Trophoblast cell (in vitro differentiated cells and primary cell): ENCODE results near the gene PDIA6.
A peak's percentile ranks its signal among the peaks of the same experiment; 100 is the strongest.

Experiments
- DNase-seq, 2 donors: peaks; one replicate each; pipeline ENCODE4 v3.0.0-alpha.2; 2016
- H2AFZ ChIP-seq: 2 replicates; pipeline ENCODE4 v1.6.1; 2013; ENCODE audit warnings: low read length, moderate library complexity, mild to moderate bottlenecking; ENCODE audit not compliant: insufficient read depth, poor library complexity
- H2AK5ac ChIP-seq: 2 replicates; pipeline ENCODE4 v1.6.1; 2013; ENCODE audit warnings: mild to moderate bottlenecking, low read length
- H2BK120ac ChIP-seq: 2 replicates; pipeline ENCODE4 v1.6.1; 2013; ENCODE audit warnings: low read length, mild to moderate bottlenecking, moderate library complexity; ENCODE audit not compliant: insufficient read depth, poor library complexity
- H2BK12ac ChIP-seq: 2 replicates; pipeline ENCODE4 v1.6.1; 2013; ENCODE audit warnings: mild to moderate bottlenecking, low read length, moderate library complexity
- H2BK5ac ChIP-seq: 2 replicates; pipeline ENCODE4 v1.6.1; 2013; ENCODE audit warnings: low read length, low read depth, moderate library complexity, mild to moderate bottlenecking; ENCODE audit not compliant: poor library complexity
- H3K14ac ChIP-seq: 2 replicates; pipeline ENCODE4 v1.6.1; 2013; ENCODE audit warnings: mild to moderate bottlenecking, low read length
- H3K18ac ChIP-seq: 2 replicates; pipeline ENCODE4 v1.6.1; 2013; ENCODE audit warnings: mild to moderate bottlenecking, low read length
- H3K23ac ChIP-seq: 2 replicates; pipeline ENCODE4 v1.6.1; 2013; ENCODE audit warnings: low read length
- H3K27ac ChIP-seq: 2 replicates; pipeline ENCODE4 v1.5.1; 2013; ENCODE audit warnings: low read depth, mild to moderate bottlenecking, inconsistent platforms, low read length, moderate library complexity
- H3K27me3 ChIP-seq: 2 replicates; pipeline ENCODE4 v1.6.1; 2013; ENCODE audit warnings: inconsistent platforms, mild to moderate bottlenecking, low read length, moderate library complexity; ENCODE audit not compliant: insufficient read depth
- H3K36me3 ChIP-seq, 2 experiments: 1 replicate in 1 of 2; 2 replicates in 1 of 2; pipeline ENCODE4 v1.6.1; 2013; ENCODE audit warnings: low read length in 2 of 2, mild to moderate bottlenecking in 2 of 2, moderate library complexity in 1 of 2; ENCODE audit not compliant: insufficient read depth in 2 of 2, control insufficient read depth in 1 of 2
- H3K4ac ChIP-seq: 2 replicates; pipeline ENCODE4 v1.6.1; 2013; ENCODE audit warnings: low read depth, mild to moderate bottlenecking, low read length, moderate library complexity
- H3K4me1 ChIP-seq, 2 experiments: 1 replicate in 1 of 2; 2 replicates in 1 of 2; pipeline ENCODE4 v1.6.1; 2013; ENCODE audit warnings: low read length in 2 of 2, mild to moderate bottlenecking in 2 of 2, moderate library complexity in 1 of 2; ENCODE audit not compliant: insufficient read depth in 2 of 2, control insufficient read depth in 1 of 2
- H3K4me2 ChIP-seq: 2 replicates; pipeline ENCODE4 v1.6.1; 2013; ENCODE audit warnings: inconsistent platforms, mild to moderate bottlenecking, low read length, moderate library complexity
- H3K4me3 ChIP-seq: 2 replicates; pipeline ENCODE4 v1.5.1; 2013; ENCODE audit warnings: mild to moderate bottlenecking, low read depth, low read length, inconsistent platforms
- H3K79me1 ChIP-seq: one replicate; pipeline ENCODE4 v1.6.1; 2013; ENCODE audit warnings: low read length
- H3K79me2 ChIP-seq: 2 replicates; pipeline ENCODE4 v1.6.1; 2013; ENCODE audit warnings: low read length, mild to moderate bottlenecking; ENCODE audit not compliant: control insufficient read depth, insufficient read depth, poor library complexity
- H3K9ac ChIP-seq: 2 replicates; pipeline ENCODE4 v1.6.1; 2013; ENCODE audit warnings: mild to moderate bottlenecking, low read length
- H3K9me3 ChIP-seq: 2 replicates; pipeline ENCODE4 v1.6.1; 2013; ENCODE audit warnings: low read depth, mild to moderate bottlenecking, control low read depth, inconsistent platforms, low read length; ENCODE audit not compliant: insufficient read depth
- H4K12ac ChIP-seq: 2 replicates; pipeline ENCODE4 v1.6.1; 2013; ENCODE audit warnings: low read depth, mild to moderate bottlenecking, low read length, moderate library complexity
- H4K8ac ChIP-seq: 2 replicates; pipeline ENCODE4 v1.6.1; 2013; ENCODE audit warnings: low read depth, mild to moderate bottlenecking, low read length, moderate library complexity
- H4K91ac ChIP-seq: one replicate; pipeline ENCODE4 v1.6.1; 2013; ENCODE audit warnings: low read depth, mild to moderate bottlenecking, low read length, moderate library complexity
- WGBS: extraction: QIAGEN DNeasy Blood & Tissue Kit; methylation state at CpG from one replicate; pipeline ENCODE4 v1.1.7; 2013; ENCODE audit warnings: missing lambda C conversion rate; ENCODE audit not compliant: insufficient read length, insufficient coverage; ENCODE audit errors: extremely low coverage; 5-methylcytosine and 5-hydroxymethylcytosine counted together

PDIA6 gene

GRCh38 chr2:10750610-10751009 lies 62.0 kb downstream of the PDIA6 start:
- Histone ChIP-seq H3K18ac (no peak overlapping the region), H2AK5ac (no peak overlapping the region), H3K79me1 (no peaks in the 10 kb centered on the region), H4K8ac (no peak overlapping the region), H3K4ac (no peak overlapping the region), H3K9me3 (no peaks in the 10 kb centered on the region), H3K14ac (no peak overlapping the region), H4K91ac (no peak overlapping the region), H3K79me2 (no peaks in the 10 kb centered on the region), H3K9ac (no peak overlapping the region), H2BK120ac (no peak overlapping the region), H3K27me3 (no peaks in the 10 kb centered on the region), H3K36me3 (no peaks in the 10 kb centered on the region), H2BK5ac (no peak overlapping the region), H3K4me3 (no peak overlapping the region), H3K27ac (no peak overlapping the region), H3K4me2 (no peak overlapping the region), H3K4me1 (peaks cover 2 to 5% of the 10 kb centered on the region in 2 experiments), H4K12ac (no peak overlapping the region), H2BK12ac (no peak overlapping the region), H2AFZ (no peak overlapping the region), H3K23ac (no peak overlapping the region)
- no CpG with 5 or more reads among the region's 6 CpGs for WGBS
- DNase-seq: peak in 1 of 2 donors; percentile 45

DNA sequence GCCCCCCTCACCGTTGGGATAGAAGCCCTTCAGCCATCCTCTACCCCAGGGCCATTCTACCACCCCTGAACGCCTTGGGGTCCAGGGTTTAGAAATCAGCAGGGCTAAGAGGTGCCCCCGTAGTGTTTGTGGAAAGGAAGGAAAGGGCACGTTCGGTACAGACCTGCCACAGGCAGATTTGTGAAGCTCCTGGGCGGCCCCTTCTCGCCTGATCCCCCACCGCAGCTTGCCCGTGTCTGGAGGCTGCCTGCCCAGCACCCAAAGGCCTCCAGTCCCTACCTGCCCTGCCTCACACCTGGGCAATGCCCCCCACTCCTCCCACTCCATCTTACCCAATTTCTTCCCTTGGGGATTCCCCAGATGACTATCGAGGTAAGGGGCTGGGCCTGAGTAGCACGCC lies 69.9 kb downstream of the PDIA6 start:
- no peaks in the 10 kb centered on the region for H3K36me3 ChIP-seq
- H3K18ac ChIP-seq: no peak overlapping the region
- H3K79me2 ChIP-seq: no peaks in the 10 kb centered on the region
- peak overlapping the region; percentile 35 for H2BK12ac ChIP-seq
- H4K12ac ChIP-seq: no peak overlapping the region
- H2AK5ac ChIP-seq: no peak overlapping the region
- no peak overlapping the region for H4K91ac ChIP-seq
- no peak overlapping the region for H2BK5ac ChIP-seq
- no peak overlapping the region for H4K8ac ChIP-seq
- no peak overlapping the region for H3K23ac ChIP-seq
- peaks cover 17 to 24% of the 10 kb centered on the region in 2 experiments for H3K4me1 ChIP-seq
- H3K79me1 ChIP-seq: peaks cover 15% of the 10 kb centered on the region
- H3K27me3 ChIP-seq: no peaks in the 10 kb centered on the region
- no peak overlapping the region for H3K14ac ChIP-seq
- H2BK120ac ChIP-seq: no peak overlapping the region
- no peaks in the 10 kb centered on the region for H3K9me3 ChIP-seq
- H3K4me2 ChIP-seq: no peak overlapping the region
- WGBS: no CpG with 5 or more reads among the region's 11 CpGs
- no peak overlapping the region for H3K27ac ChIP-seq
- no peak overlapping the region for H3K4ac ChIP-seq
- H2AFZ ChIP-seq: no peak overlapping the region
- no peak for DNase-seq
- H3K4me3 ChIP-seq: no peak overlapping the region
- no peak overlapping the region for H3K9ac ChIP-seq

- Histone ChIP-seq H4K91ac (peak overlapping the region; percentile 64), H3K27me3 (no peaks in the 10 kb centered on the region), H2BK120ac (peak overlapping the region; percentile 33), H3K4me1 (peaks cover 17 to 24% of the 10 kb centered on the region in 2 experiments), H3K9ac (no peak overlapping the region), H2AK5ac (peak overlapping the region; percentile 39), H3K4me3 (no peak overlapping the region), H4K8ac (peak overlapping the region; percentile 55), H3K79me2 (no peaks in the 10 kb centered on the region), H2BK5ac (peak overlapping the region; percentile 13), H3K14ac (no peak overlapping the region), H3K4ac (peak overlapping the region; percentile 27), H4K12ac (no peak overlapping the region), H3K27ac (peak overlapping the region; percentile 24), H3K36me3 (no peaks in the 10 kb centered on the region), H2BK12ac (no peak overlapping the region), H3K23ac (no peak overlapping the region), H3K9me3 (no peaks in the 10 kb centered on the region), H3K4me2 (no peak overlapping the region), H2AFZ (no peak overlapping the region), H3K79me1 (peaks cover 15% of the 10 kb centered on the region), H3K18ac (peak overlapping the region; percentile 56)
- no CpG with 5 or more reads among the region's 2 CpGs for WGBS
- DNase-seq: peak in 1 of 2 donors; percentile 25
These were observed 71.4 kb downstream of the PDIA6 start for GRCh38 chr2:10741139-10741538.

DNA sequence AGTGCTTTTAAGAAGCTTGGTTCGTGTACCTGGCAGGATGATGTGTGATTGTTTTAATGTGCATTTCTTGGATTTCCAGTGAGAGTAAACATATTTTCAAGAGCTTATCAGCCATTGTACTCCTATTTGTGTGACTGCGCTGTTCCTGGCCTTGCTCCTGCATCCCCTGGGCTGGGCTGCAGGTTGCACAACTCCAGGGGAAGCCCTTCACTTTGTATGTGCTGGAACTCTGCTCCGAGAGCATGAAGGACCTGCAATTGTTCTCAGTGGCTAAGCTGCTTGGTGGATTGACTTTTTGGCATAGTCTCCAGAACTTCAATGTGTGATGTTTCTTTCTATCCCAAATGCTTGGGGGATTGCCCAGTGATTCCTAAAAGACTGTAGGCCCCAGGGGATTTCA lies 72.4 kb downstream of the PDIA6 start:
- no CpG with 5 or more reads among the region's 3 CpGs for WGBS
- peak overlapping the region; percentile 40 for H3K27ac ChIP-seq
- H3K4ac ChIP-seq: no peak overlapping the region
- peak overlapping the region; percentile 27 for H2BK120ac ChIP-seq
- no peak overlapping the region for H3K9ac ChIP-seq
- no peak overlapping the region for H2BK12ac ChIP-seq
- H3K79me2 ChIP-seq: no peaks in the 10 kb centered on the region
- H2BK5ac ChIP-seq: peak overlapping the region; percentile 42
- H3K14ac ChIP-seq: peak overlapping the region; percentile 27
- no peak overlapping the region for H2AK5ac ChIP-seq
- no peak overlapping the region for H3K23ac ChIP-seq
- no peak overlapping the region for H3K18ac ChIP-seq
- H4K12ac ChIP-seq: no peak overlapping the region
- H3K9me3 ChIP-seq: no peaks in the 10 kb centered on the region
- peaks cover 15% of the 10 kb centered on the region for H3K79me1 ChIP-seq
- H3K4me1 ChIP-seq: peaks cover 17 to 24% of the 10 kb centered on the region in 2 experiments
- peak; percentile 25 to 38 for DNase-seq
- no peak overlapping the region for H3K4me3 ChIP-seq
- H2AFZ ChIP-seq: no peak overlapping the region
- peak overlapping the region; percentile 65 for H4K91ac ChIP-seq
- H4K8ac ChIP-seq: peak overlapping the region; percentile 29
- H3K36me3 ChIP-seq: no peaks in the 10 kb centered on the region
- H3K27me3 ChIP-seq: no peaks in the 10 kb centered on the region
- H3K4me2 ChIP-seq: no peak overlapping the region
